ENCODE results near the gene CBFA2T2. TPM values are rescaled to one million over a fixed set of nuclear protein-coding genes. Genes with fewer than 3 reads are reported as not detected.
"Not testable (repeated sequence)": the region's sequence is repeated elsewhere in the genome, so short reads cannot be mapped to it uniquely, and the experiment has no call there.

CBFA2T2 gene
- total RNA-seq, 6 donors from 2014 or later: 10.0 to 35.6 (median 16.2) TPM

- no peaks in the 10 kb centered on the region for H3K36me3 ChIP-seq
- TF ChIP-seq CTCF (IDR thresholded peaks at IDR 0.05) (no peak), POLR2AphosphoS5 (IDR thresholded peaks at IDR 0.05) (no peak), POLR2A (IDR thresholded peaks at IDR 0.05) (no peak), EP300 (IDR thresholded peaks at IDR 0.05) (no peak)
- no peaks in the 10 kb centered on the region for H3K9me3 ChIP-seq
- H3K4me1 ChIP-seq: no peaks in the 10 kb centered on the region
- 87 to 93% methylated on average over 2 of the region's 2 CpGs for WGBS, 2 donors
- H3K27ac ChIP-seq: no peak overlapping the region
- ATAC-seq (ENCODE audit: low FRiP score in 2 of 2) (no peak), DNase-seq (no peak)
- no peaks in the 10 kb centered on the region for H3K27me3 ChIP-seq
- no peak overlapping the region for H3K4me3 ChIP-seq
Observed at GRCh38 chr20:33506576-33506975, 16.7 kb downstream of the CBFA2T2 start.

GRCh38 chr20:33507461-33507860, 17.6 kb downstream of the CBFA2T2 start:
- ATAC-seq (ENCODE audit: low FRiP score in 2 of 2): no peak
- WGBS, 2 donors: 80% methylated on average over 3 of the region's 3 CpGs
- DNase-seq: no peak
- TF ChIP-seq POLR2AphosphoS5 (IDR thresholded peaks at IDR 0.05): no peak
- no peak for TF ChIP-seq CTCF (IDR thresholded peaks at IDR 0.05)
- no peak for TF ChIP-seq POLR2A (IDR thresholded peaks at IDR 0.05)
- TF ChIP-seq EP300 (IDR thresholded peaks at IDR 0.05): no peak
- Histone ChIP-seq H3K4me1 (no peaks in the 10 kb centered on the region), H3K27ac (no peak overlapping the region), H3K36me3 (no peaks in the 10 kb centered on the region), H3K9me3 (no peaks in the 10 kb centered on the region), H3K27me3 (no peaks in the 10 kb centered on the region), H3K4me3 (no peak overlapping the region)

- not testable (repeated sequence) for ATAC-seq (ENCODE audit: low FRiP score in 2 of 2)
Observed at GRCh38 chr20:33508015-33508414, 18.1 kb downstream of the CBFA2T2 start.

GRCh38 chr20:33509057-33509456, 19.2 kb downstream of the CBFA2T2 start:
- not testable (repeated sequence) for H3K4me1 ChIP-seq; H3K9me3 ChIP-seq; H3K27me3 ChIP-seq; H3K36me3 ChIP-seq; DNase-seq; H3K27ac ChIP-seq; H3K4me3 ChIP-seq; ATAC-seq (ENCODE audit: low FRiP score in 2 of 2)
- 98 to 99% methylated on average over 3 of the region's 3 CpGs for WGBS, 2 donors

More at GRCh38 chr20:33508015-33508414, 18.1 kb downstream of the CBFA2T2 start:
- not testable (repeated sequence) for H3K4me3 ChIP-seq, H3K27ac ChIP-seq, H3K27me3 ChIP-seq, H3K36me3 ChIP-seq, H3K9me3 ChIP-seq, DNase-seq, H3K4me1 ChIP-seq
- WGBS, 2 donors: 86 to 91% methylated on average over 7 of the region's 7 CpGs

- H3K27me3 ChIP-seq; DNase-seq; H3K4me1 ChIP-seq; H3K36me3 ChIP-seq; H3K27ac ChIP-seq; H3K9me3 ChIP-seq; H3K4me3 ChIP-seq; ATAC-seq (ENCODE audit: low FRiP score in 2 of 2): not testable (repeated sequence)
- 98 to 99% methylated on average over 13 of the region's 13 CpGs for WGBS, 2 donors
Observed at GRCh38 chr20:33511876-33512275, 22.0 kb downstream of the CBFA2T2 start.

- Histone ChIP-seq H3K9me3 (no peaks in the 10 kb centered on the region), H3K36me3 (no peaks in the 10 kb centered on the region), H3K4me1 (peaks cover 0 to 10% (median 4%) of the 10 kb centered on the region in 4 donors), H3K4me3 (no peak overlapping the region), H3K27me3 (no peaks in the 10 kb centered on the region), H3K27ac (no peak overlapping the region)
- DNase-seq (no peak), ATAC-seq (ENCODE audit: low FRiP score in 2 of 2) (no peak)
- 94 to 95% methylated on average over 11 of the region's 11 CpGs for WGBS, 2 donors
- no peak for TF ChIP-seq CTCF (IDR thresholded peaks at IDR 0.05)
- no peak for TF ChIP-seq EP300 (IDR thresholded peaks at IDR 0.05)
- TF ChIP-seq POLR2AphosphoS5 (IDR thresholded peaks at IDR 0.05): no peak
- no peak for TF ChIP-seq POLR2A (IDR thresholded peaks at IDR 0.05)
Observed at GRCh38 chr20:33515569-33516216, 25.8 kb downstream of the CBFA2T2 start.

All from upper lobe of left lung (tissue), 6 donors.